GM19328 (cell line): ENCODE data around the gene SMAD2.
"Not testable (repeated sequence)": the region's sequence is repeated elsewhere in the genome, so short reads cannot be mapped to it uniquely, and the experiment has no call there.

Source experiments
- ATAC-seq: cut with Tn5 transposase; IDR thresholded peaks from one replicate; pipeline ENCODE4 v1.9.1; 2021; ENCODE audit warnings: mild to moderate bottlenecking, moderate library complexity; ENCODE audit not compliant: unreplicated experiment

SMAD2 gene

GRCh38 chr18:47798366-47798765 is 132.1 kb downstream of the SMAD2 start:
- ATAC-seq = no peak

GRCh38 chr18:47797126-47797525 is 133.3 kb downstream of the SMAD2 start:
- no peak for ATAC-seq

DNA sequence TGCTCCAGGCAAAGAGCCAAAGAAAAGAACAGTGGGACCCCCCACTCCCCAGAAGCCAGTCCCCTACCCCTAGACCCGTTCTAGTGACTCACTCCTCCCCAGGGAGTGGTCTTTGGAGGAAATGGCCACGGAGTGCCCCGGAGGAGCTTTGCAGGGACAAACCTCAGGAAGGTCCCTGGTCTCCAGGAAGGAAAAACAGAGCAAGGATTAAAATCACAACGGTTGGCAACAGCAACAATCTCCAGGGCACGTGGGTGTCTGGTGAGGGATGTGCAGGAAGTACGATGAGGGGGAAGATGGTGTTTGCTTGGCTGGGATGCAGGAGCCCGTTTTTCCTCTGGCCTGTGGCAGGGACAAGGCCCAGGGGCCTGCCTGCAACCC is 135.0 kb downstream of the SMAD2 start:
- ATAC-seq = no peak

- no peak for ATAC-seq
Observed at GRCh38 chr18:47794725-47795433, 135.6 kb downstream of the SMAD2 start.

DNA sequence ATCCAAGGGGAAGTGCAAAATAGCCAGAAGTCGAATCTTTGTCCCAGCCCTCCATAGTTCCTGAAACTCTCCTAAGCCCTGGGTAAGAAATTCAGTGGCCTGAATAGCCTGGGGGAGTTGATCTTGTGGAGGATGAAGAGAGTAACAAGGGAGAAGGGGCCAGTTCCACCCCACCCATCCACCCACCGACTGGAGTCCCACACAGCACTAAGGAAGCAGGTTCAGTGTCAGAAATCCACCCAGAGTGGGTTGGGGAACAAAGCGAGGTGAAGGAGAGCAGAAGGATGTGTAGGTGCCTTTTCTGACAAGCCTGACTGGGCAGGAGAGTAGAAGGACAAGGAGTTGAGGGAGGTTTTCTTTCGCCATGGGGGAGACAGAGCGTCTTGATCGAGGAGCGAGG is 136.8 kb downstream of the SMAD2 start:
- ATAC-seq = no peak

- ATAC-seq = no peak
Observed at GRCh38 chr18:47791461-47791985, 138.9 kb downstream of the SMAD2 start.

DNA sequence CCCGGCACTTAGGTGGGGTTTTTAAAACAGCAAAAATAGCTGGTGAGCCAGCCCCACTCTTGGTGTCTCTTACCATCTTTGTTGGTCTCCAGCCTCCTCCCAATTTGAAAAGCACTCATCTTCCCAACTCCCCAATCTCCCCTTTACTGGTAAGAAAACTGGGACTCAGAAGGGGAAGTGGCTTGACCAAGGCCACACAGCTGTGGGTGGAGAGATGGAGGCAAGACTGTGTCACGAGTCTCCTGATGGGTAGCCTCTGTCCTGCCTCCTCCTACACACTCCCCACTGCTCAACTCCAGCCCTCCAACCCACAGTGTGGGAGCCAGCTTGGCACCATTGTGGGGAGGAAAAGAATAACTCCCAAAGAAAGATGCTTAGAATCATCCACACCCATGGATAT is 140.4 kb downstream of the SMAD2 start:
- ATAC-seq = no peak

DNA sequence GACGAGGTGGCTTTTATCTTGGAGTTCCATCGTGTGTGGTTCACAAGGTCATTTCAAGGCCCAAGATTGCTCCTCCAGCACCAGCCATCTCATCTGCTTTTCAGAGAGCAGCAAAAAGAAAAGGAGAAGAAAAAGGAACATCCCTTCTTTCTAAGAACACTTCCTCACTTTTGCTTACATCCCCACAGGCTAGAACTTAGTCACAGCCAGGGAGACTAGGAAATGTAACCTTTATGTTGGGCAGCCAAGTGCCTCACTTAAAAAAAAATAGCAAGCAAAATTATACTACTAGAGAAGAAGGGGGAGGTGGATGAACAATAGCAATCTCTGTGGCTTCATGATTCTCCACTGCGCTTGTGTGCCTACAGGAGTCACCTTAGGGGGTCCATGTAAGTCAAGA is 141.8 kb downstream of the SMAD2 start:
- ATAC-seq = no peak

GRCh38 chr18:47781561-47781960 is 148.9 kb downstream of the SMAD2 start:
- ATAC-seq = no peak

DNA sequence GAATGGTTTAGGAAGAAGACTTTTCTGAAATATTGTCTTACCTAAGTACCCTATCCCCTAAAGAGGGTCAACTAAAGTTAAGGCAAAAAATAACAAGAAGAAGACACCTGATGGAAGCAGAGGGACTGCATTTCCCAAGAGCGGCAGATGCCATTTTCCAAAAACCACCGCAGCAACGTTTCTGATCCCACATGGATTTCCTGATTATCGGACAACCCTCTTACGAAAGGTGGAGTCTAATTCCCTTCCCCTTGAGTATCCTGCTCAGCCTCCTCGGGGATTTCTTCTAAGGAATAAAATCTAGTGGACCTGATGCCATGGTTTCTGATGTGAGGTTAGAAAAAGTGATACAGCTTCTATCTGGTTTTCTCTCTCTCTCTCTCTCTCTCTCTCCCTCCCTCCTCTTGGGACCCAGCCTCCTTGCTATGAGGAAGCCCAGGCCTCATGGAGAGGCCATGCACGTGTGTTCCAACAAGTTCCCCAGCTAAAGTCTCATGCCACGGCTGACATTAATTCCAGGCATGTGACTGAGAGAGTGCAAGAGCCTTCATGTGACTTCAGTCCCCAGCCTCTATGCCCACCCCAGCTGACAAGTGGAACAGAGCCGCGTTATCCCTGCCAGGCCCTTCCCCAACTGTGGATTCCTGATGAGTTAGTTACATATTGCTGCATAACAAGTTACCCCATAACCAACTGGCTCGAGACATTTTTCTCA is 150.3 kb downstream of the SMAD2 start:
- ATAC-seq = no peak

DNA sequence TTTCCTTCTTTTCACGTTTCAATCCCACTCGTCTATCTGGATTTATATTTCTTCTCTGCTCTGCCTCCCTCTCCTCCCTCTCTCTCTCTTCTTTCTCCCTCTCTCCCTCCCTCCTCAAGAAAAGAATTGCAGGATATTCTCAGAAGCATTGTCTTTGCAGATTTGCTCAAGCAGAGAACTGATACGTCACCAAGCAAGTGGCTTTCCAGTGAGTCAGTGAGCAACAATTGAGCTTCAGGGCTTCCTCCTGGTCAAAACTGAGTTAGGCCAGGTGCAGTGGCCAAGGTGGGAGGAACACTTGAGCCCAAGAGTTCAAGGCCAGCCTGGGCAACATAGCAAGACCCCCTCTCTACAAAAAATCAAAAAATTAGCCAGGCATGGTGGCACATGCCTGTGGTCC is 151.1 kb downstream of the SMAD2 start:
- ATAC-seq = no peak

GRCh38 chr18:47777626-47778025 is 152.8 kb downstream of the SMAD2 start:
- ATAC-seq = no peak

- no peak for ATAC-seq
Observed at GRCh38 chr18:47775961-47776360, 154.5 kb downstream of the SMAD2 start.

DNA sequence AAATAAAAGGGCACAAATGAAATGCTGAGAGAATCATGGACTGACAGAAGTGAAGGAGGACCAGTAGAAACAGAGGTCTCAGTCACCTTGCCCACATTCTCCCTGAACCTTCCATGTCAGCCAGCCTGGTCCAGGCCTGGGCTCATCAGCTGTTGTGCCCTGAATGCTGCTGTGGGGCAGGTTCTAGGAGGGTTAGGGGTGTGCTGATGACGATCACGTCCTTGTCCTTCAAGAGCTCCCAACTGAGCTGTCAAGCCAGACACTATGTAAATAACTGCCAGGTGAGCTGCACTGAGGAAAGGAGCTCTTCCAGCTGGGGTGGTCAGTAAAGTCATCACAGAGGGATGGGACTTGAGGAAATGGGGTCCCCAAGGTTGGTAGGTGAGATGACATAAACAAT is 156.5 kb downstream of the SMAD2 start:
- no peak for ATAC-seq

- no peak for ATAC-seq
Observed at GRCh38 chr18:47772374-47773248, 157.8 kb downstream of the SMAD2 start.

DNA sequence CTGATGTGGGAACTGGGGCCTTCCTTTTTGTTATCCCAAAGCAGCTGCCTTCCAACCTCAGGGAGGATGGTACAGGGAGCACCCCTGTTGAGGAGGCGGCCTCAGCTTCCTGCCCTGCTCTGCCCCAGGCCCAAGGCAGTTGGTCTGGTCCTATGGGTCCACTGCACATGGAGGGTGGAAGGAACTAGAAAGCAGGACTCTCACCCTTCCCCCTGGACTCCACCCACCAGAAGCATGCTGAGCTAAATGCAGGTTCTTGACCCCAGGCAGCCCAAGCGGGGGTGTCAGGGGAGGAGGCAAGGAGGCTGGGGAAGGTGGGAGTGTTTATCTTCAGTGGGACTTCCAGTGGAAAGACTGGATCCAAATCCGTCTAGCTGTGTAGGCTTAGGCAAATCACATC is 158.5 kb downstream of the SMAD2 start:
- ATAC-seq = no peak

DNA sequence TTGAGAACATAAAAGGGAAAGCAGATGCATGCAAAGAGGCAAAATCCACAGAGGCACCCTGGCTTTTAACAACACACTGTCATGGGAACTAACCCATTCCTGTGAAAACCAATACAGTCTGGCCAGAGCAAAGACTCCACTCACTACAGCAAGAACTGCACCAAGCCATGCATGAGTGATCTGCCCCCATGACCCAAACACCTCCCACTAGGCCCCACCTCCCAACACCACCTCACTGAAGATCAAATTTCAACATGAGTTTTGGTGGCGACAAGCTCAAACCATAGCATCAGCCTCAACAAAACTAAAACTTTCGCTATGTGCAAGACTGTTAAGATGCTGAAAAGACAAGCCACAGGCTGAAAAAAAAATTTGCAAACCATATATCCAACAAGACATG is 162.8 kb downstream of the SMAD2 start:
- ATAC-seq = no peak

DNA sequence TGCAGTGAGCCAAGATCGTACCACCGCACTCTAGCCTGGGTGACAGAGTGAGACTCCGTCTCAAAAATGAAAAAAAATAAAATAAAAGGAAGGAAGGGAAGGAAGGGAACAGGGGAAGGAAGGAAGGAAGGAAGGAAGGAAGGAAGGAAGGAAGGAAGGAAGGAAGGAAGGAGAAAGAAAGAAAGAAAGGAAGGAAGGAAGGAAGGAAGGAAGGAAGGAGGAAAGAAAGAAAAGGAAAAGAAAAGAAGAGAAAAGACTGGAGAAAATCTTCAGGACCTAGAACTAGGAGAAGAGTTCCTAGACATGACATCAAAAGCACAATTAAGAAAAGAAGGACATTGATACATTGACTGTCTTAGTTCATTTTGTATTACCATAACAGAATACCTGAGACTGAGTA is 163.3 kb downstream of the SMAD2 start:
- ATAC-seq = not testable (repeated sequence)
